HepG2 (cell line): ENCODE measurements around the gene CCDC93. TPM values are rescaled to one million over a fixed set of nuclear protein-coding genes. Genes with fewer than 3 reads are reported as not detected.

Experiments used
- HNF4G ChIP-seq, 2 experiments: sonication (generic) in 1 of 2; formaldehyde crosslinking in 1 of 2; IDR thresholded peaks; 2 replicates each; pipeline versions ENCODE4 v1.4.0 to v1.6.1; 2011 to 2020; ENCODE audit warnings: borderline replicate concordance in 2 of 2, low read depth in 2 of 2, mild to moderate bottlenecking in 2 of 2, low read length in 1 of 2, missing genetic modification reagents in 1 of 2, moderate library complexity in 1 of 2
- KAT8 ChIP-seq: IDR thresholded peaks from 2 replicates; pipeline ENCODE4 v1.6.1; 2016; ENCODE audit warnings: missing genetic modification reagents, missing compliant biosample characterization
- MED1 ChIP-seq: sonication (generic); formaldehyde crosslinking; IDR thresholded peaks from 2 replicates; pipeline ENCODE4 v1.4.0; 2020; ENCODE audit warnings: missing genetic modification reagents
- NR2C2 ChIP-seq: sonication (generic); formaldehyde crosslinking; IDR thresholded peaks from 2 replicates; pipeline ENCODE4 v1.4.0; 2020; ENCODE audit warnings: missing genetic modification reagents, mild to moderate bottlenecking, moderate library complexity, borderline replicate concordance
- ZFX ChIP-seq: sonication (generic); formaldehyde crosslinking; IDR thresholded peaks from 2 replicates; pipeline ENCODE4 v1.4.0; 2020; ENCODE audit warnings: mild to moderate bottlenecking, low read depth, missing genetic modification reagents, moderate library complexity
- ZNF274 ChIP-seq: sonication (generic); formaldehyde crosslinking; IDR thresholded peaks from 2 replicates; pipeline ENCODE4 v1.5.1; 2020; ENCODE audit warnings: mild to moderate bottlenecking, missing genetic modification reagents
- ZNF644 ChIP-seq: IDR thresholded peaks from 2 replicates; pipeline ENCODE4 v1.6.1; 2016; ENCODE audit warnings: low read depth
- ZNF850 ChIP-seq: sonication (generic); formaldehyde crosslinking; conservative IDR thresholded peaks from 2 replicates; pipeline ENCODE4 v1.9.0; 2021; ENCODE audit warnings: mild to moderate bottlenecking, missing genetic modification reagents
- ZSCAN25 ChIP-seq: sonication (generic); formaldehyde crosslinking; IDR thresholded peaks from 2 replicates; pipeline ENCODE4 v1.8.0; 2022; ENCODE audit warnings: mild to moderate bottlenecking, missing genetic modification reagents
- polyA plus RNA-seq, 8 experiments: library from polyadenylated mRNA; depleted of rRNA in 3 of 8; stranded (reverse) in 7 of 8; unstranded in 1 of 8; fragments of >200 nt; fragmentation: Illumina TruSeq in 4 of 8; extraction: Trizol in 4 of 8; gene quantifications; 2 replicates each; pipeline versions ENCODE4 v1.2.1 to v1.2.3, GENCODE V29; 2011 to 2016; ENCODE audit warnings: low read depth in 4 of 8, missing spikeins in 1 of 8, mixed read lengths in 1 of 8; ENCODE audit not compliant: insufficient read depth in 1 of 8
- total RNA-seq, 5 experiments: library from RNA; depleted of rRNA; stranded (reverse); fragments of >200 nt; fragmentation: Illumina TruSeq; extraction: Trizol; gene quantifications; 2 replicates each; pipeline ENCODE4 v1.2.3, GENCODE V29; 2016; ENCODE audit warnings: low read depth in 1 of 5
- TF ChIP-seq, protein P1 (sequence below): sonication (generic); formaldehyde crosslinking; IDR thresholded peaks from 2 replicates; pipeline ENCODE4 v1.5.0; 2020; ENCODE audit warnings: mild to moderate bottlenecking, missing genetic modification reagents, moderate library complexity
- TF ChIP-seq, protein P2 (sequence below): sonication (generic); formaldehyde crosslinking; IDR thresholded peaks from 2 replicates; pipeline ENCODE4 v1.4.0; 2020; ENCODE audit warnings: mild to moderate bottlenecking, missing genetic modification reagents
- TF ChIP-seq, protein P3 (sequence below): sonication (generic); formaldehyde crosslinking; IDR thresholded peaks from 2 replicates; pipeline ENCODE4 v1.4.0; 2020; ENCODE audit warnings: missing genetic modification reagents, borderline replicate concordance

The CCDC93 gene
- total and polyA plus RNA-seq, 2 of the 13 experiments (the other 11 are each of a cell fraction or from before 2014, with no cell fraction given) = 37.2 to 53.2 TPM

DNA sequence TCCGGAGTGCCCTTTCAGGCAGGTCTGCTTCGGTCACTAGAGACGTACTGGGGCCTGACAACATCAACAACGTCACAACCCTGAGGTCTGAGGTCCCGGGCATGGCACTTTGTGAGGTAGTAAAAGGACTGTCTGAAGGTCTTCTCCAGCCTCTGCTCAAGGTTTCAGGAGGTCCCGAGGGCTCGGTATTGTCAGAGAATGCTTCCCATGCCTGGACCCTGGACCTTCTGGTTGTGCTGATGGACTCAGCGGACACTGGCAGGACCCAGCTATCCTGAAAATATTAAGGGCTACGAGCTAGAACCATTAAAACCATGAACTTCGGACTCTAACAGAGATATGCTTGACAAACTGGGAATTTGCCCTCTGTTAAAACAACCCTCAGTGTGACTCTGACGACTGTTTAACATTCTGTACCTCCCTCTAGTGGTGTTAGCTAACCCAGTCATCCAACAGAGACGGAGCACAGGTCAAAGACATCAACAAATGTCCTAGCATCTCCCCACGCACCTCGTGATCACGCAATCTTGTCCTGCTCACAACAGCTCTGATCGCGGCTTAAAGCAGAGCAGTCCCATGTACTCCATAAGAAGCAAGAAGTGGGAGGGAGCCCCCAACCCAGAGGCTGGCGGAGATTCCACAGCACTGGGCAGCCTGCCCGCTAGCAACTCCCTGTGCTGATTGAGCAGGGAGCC lies 96.5 kb downstream of the CCDC93 start (continued):
- TF ChIP-seq ZSCAN25 (CRISPR knock-in tag) = 0 out of 2 replicates have a peak, but pooled peaks have one; percentile 57
- TF ChIP-seq, protein P1, sequence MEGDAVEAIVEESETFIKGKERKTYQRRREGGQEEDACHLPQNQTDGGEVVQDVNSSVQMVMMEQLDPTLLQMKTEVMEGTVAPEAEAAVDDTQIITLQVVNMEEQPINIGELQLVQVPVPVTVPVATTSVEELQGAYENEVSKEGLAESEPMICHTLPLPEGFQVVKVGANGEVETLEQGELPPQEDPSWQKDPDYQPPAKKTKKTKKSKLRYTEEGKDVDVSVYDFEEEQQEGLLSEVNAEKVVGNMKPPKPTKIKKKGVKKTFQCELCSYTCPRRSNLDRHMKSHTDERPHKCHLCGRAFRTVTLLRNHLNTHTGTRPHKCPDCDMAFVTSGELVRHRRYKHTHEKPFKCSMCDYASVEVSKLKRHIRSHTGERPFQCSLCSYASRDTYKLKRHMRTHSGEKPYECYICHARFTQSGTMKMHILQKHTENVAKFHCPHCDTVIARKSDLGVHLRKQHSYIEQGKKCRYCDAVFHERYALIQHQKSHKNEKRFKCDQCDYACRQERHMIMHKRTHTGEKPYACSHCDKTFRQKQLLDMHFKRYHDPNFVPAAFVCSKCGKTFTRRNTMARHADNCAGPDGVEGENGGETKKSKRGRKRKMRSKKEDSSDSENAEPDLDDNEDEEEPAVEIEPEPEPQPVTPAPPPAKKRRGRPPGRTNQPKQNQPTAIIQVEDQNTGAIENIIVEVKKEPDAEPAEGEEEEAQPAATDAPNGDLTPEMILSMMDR (CRISPR knock-in tag) = peak; percentile 91
- TF ChIP-seq HNF4G (IDR thresholded peaks at IDR 0.05; ENCODE audit: borderline replicate concordance, low read depth, low read length) = peak; percentile 70
- 0 out of 2 replicates have a peak, but pooled peaks have one; percentile 18 for TF ChIP-seq HNF4G (CRISPR knock-in tag; IDR thresholded peaks at IDR 0.05; ENCODE audit: borderline replicate concordance, low read depth)
- TF ChIP-seq MED1 (CRISPR knock-in tag) = peak; percentile 25
- TF ChIP-seq ZFX (CRISPR knock-in tag) = peak; percentile 47; the same call in 1 of the 2 replicates
- TF ChIP-seq, protein P2, sequence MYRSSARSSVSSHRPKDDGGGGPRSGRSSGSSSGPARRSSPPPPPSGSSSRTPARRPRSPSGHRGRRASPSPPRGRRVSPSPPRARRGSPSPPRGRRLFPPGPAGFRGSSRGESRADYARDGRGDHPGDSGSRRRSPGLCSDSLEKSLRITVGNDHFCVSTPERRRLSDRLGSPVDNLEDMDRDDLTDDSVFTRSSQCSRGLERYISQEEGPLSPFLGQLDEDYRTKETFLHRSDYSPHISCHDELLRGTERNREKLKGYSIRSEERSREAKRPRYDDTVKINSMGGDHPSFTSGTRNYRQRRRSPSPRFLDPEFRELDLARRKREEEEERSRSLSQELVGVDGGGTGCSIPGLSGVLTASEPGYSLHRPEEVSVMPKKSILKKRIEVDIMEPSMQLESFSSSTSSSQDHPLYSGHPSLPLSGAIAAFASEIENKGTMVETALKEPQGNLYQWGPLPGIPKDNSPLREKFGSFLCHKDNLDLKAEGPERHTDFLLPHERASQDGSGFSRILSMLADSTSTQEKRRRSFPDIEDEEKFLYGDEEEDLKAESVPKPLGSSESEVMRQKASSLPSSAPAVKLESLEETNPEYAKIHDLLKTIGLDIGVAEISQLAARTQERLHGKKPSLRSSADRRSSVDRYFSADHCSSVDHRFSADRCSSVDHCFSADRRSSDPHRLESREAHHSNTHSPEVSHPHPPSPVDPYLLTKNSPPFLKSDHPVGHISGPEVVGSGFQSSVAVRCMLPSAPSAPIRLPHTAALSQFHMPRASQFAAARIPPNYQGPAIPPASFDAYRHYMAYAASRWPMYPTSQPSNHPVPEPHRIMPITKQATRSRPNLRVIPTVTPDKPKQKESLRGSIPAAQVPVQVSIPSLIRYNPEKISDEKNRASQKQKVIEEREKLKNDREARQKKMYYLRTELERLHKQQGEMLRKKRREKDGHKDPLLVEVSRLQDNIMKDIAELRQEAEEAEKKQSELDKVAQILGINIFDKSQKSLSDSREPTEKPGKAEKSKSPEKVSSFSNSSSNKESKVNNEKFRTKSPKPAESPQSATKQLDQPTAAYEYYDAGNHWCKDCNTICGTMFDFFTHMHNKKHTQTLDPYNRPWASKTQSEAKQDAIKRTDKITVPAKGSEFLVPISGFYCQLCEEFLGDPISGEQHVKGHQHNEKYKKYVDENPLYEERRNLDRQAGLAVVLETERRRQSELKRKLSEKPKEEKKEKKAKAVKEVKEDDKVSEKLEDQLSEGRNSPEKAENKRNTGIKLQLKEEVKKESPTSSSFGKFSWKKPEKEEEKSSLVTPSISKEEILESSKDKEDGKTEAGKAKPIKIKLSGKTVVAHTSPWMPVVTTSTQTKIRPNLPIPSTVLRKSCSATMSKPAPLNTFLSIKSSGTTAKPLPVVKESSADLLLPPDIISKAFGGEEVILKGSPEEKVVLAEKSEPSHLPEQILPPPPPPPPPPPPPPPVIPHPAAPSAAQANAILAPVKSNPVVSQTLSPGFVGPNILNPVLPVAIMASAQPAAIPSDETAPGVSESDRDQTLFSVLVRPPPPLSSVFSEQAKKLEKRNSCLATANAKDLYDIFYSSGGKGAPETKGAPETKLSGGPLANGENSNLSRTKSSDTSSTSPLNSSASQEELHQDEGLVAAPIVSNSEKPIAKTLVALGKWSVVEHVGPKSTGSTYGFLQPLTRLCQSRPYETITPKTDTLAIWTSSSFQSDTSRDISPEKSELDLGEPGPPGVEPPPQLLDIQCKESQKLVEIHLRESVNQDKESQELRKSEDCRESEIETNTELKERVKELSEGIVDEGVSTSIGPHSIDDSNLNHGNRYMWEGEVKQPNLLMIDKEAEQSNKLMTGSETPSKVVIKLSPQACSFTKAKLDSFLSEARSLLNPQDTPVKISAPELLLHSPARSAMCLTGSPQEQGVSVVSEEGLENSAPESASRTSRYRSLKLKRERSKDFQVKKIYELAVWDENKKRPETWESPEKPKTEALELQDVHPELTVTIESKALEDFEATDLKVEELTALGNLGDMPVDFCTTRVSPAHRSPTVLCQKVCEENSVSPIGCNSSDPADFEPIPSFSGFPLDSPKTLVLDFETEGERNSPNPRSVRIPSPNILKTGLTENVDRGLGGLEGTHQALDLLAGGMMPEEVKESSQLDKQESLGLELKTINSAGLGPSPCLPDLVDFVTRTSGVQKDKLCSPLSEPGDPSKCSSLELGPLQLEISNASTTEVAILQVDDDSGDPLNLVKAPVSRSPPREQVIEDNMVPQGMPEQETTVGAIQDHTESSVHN (CRISPR knock-in tag) = peak; percentile 81; the same call in 1 of the 2 replicates
- no peak for TF ChIP-seq ZNF850 (CRISPR knock-in tag)
- TF ChIP-seq ZNF644 (CRISPR knock-in tag) = peak; percentile 7; the same call in 1 of the 2 replicates
- TF ChIP-seq NR2C2 (CRISPR knock-in tag) = peak; percentile 57
- TF ChIP-seq, protein P3, sequence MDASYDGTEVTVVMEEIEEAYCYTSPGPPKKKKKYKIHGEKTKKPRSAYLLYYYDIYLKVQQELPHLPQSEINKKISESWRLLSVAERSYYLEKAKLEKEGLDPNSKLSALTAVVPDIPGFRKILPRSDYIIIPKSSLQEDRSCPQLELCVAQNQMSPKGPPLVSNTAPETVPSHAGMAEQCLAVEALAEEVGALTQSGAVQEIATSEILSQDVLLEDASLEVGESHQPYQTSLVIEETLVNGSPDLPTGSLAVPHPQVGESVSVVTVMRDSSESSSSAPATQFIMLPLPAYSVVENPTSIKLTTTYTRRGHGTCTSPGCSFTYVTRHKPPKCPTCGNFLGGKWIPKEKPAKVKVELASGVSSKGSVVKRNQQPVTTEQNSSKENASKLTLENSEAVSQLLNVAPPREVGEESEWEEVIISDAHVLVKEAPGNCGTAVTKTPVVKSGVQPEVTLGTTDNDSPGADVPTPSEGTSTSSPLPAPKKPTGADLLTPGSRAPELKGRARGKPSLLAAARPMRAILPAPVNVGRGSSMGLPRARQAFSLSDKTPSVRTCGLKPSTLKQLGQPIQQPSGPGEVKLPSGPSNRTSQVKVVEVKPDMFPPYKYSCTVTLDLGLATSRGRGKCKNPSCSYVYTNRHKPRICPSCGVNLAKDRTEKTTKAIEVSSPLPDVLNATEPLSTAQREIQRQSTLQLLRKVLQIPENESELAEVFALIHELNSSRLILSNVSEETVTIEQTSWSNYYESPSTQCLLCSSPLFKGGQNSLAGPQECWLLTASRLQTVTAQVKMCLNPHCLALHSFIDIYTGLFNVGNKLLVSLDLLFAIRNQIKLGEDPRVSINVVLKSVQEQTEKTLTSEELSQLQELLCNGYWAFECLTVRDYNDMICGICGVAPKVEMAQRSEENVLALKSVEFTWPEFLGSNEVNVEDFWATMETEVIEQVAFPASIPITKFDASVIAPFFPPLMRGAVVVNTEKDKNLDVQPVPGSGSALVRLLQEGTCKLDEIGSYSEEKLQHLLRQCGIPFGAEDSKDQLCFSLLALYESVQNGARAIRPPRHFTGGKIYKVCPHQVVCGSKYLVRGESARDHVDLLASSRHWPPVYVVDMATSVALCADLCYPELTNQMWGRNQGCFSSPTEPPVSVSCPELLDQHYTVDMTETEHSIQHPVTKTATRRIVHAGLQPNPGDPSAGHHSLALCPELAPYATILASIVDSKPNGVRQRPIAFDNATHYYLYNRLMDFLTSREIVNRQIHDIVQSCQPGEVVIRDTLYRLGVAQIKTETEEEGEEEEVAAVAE (CRISPR knock-in tag) = no peak
- 0 out of 2 replicates have a peak, but pooled peaks have one; percentile 40 for TF ChIP-seq ZNF274
- TF ChIP-seq KAT8 (CRISPR knock-in tag) = 0 out of 2 replicates have a peak, but pooled peaks have one; percentile 21
